GM21526 (cell line): ENCODE data around the gene RICTOR.

ENCODE experiments used
- ATAC-seq: cut with Tn5 transposase; IDR thresholded peaks from one replicate; pipeline ENCODE4 v1.9.1; 2021; ENCODE audit warnings: moderate library complexity; ENCODE audit not compliant: unreplicated experiment, low FRiP score

Gene RICTOR

GRCh38 chr5:38906503-38906902, 167.7 kb downstream of the RICTOR start:
- ATAC-seq: no peak

- no peak for ATAC-seq
These were observed 168.7 kb downstream of the RICTOR start for GRCh38 chr5:38905516-38905915.

GRCh38 chr5:38899936-38900335, 174.3 kb downstream of the RICTOR start:
- no peak for ATAC-seq

- no peak for ATAC-seq
These were observed 177.4 kb downstream of the RICTOR start for GRCh38 chr5:38896760-38897159.

GRCh38 chr5:38892363-38892762, 181.8 kb downstream of the RICTOR start:
- ATAC-seq: no peak

- ATAC-seq: no peak
These were observed 182.6 kb downstream of the RICTOR start for GRCh38 chr5:38891563-38891962.

- ATAC-seq: no peak
These were observed 184.8 kb downstream of the RICTOR start for GRCh38 chr5:38889424-38889823.

- no peak for ATAC-seq
These were observed 186.2 kb downstream of the RICTOR start for GRCh38 chr5:38888041-38888440.
